H1 (cell line): ENCODE data around the gene TRIM47. TPM values are rescaled to one million over a fixed set of nuclear protein-coding genes. Genes with fewer than 3 reads are reported as not detected.
"Not testable (repeated sequence)": the region's sequence is repeated elsewhere in the genome, so short reads cannot be mapped to it uniquely, and the experiment has no call there.

ENCODE experiments used
- CTCF ChIA-PET: fragments of 300-600 bp; sonication (Branson Sonifier 250); formaldehyde crosslinking; loops from one replicate; lab custom pipeline; 2021; ENCODE audit not compliant: partially characterized antibody; lab: Charles Lee
- POLR2A ChIA-PET: fragments of 300-600 bp; sonication (Branson Sonifier 250); formaldehyde crosslinking; loops from one replicate; lab custom pipeline; 2021; ENCODE audit warnings: inconsistent platforms; ENCODE audit not compliant: partially characterized antibody; lab: Charles Lee
- DNase-seq, 2 experiments: peaks; one replicate each; pipeline versions ENCODE4 v3.0.0 to v3.0.0-alpha.2; 2010 to 2022; ENCODE audit warnings: low spot score in 2 of 2, low read depth in 1 of 2, mixed read lengths in 1 of 2
- FAIRE-seq: peaks from 2 replicates; lab custom pipeline; 2011; peaks lifted over from hg19 to GRCh38; lab: Jason Lieb, UNC
- H2AFZ ChIP-seq: 2 replicates; pipeline ENCODE4 v1.8.1; 2012; ENCODE audit warnings: low read length, inconsistent platforms
- H2AK5ac ChIP-seq: 2 replicates; pipeline ENCODE4 v1.6.1; 2013; ENCODE audit warnings: low read depth, low read length
- H2BK120ac ChIP-seq: replicated peaks from 2 replicates; pipeline ENCODE3; 2013; ENCODE audit warnings: low read depth, low read length, inconsistent platforms
- H2BK12ac ChIP-seq: 2 replicates; pipeline ENCODE4 v1.6.1; 2013; ENCODE audit warnings: low read depth, low read length
- H2BK15ac ChIP-seq: 2 replicates; pipeline ENCODE4 v1.6.1; 2013; ENCODE audit warnings: low read length
- H2BK20ac ChIP-seq: 2 replicates; pipeline ENCODE4 v1.6.1; 2013; ENCODE audit warnings: low read length
- H2BK5ac ChIP-seq: 2 replicates; pipeline ENCODE4 v1.6.1; 2013; ENCODE audit warnings: low read depth, low read length
- H3K14ac ChIP-seq: 2 replicates; pipeline ENCODE4 v1.6.1; 2013; ENCODE audit warnings: inconsistent platforms; ENCODE audit not compliant: insufficient read length
- H3K18ac ChIP-seq: 2 replicates; pipeline ENCODE4 v1.6.1; 2013; ENCODE audit warnings: low read length; ENCODE audit errors: extremely low read depth
- H3K23ac ChIP-seq: 2 replicates; pipeline ENCODE4 v1.6.1; 2013; ENCODE audit warnings: inconsistent platforms; ENCODE audit not compliant: insufficient read length
- H3K23me2 ChIP-seq: 2 replicates; pipeline ENCODE4 v1.6.1; 2013; ENCODE audit warnings: low read depth, low read length
- H3K27ac ChIP-seq: 2 replicates; pipeline ENCODE4 v1.6.1; 2011; ENCODE audit warnings: low read depth, low read length, inconsistent platforms
- H3K27me3 ChIP-seq, 4 experiments: replicated peaks in 1 of 4; 1 replicate in 1 of 4; 2 replicates in 3 of 4; pipeline versions ENCODE4 v1.6.1 to v1.8.1; 2011 to 2013; ENCODE audit warnings: low read length in 3 of 4, mild to moderate bottlenecking in 3 of 4, inconsistent platforms in 2 of 4, mixed read lengths in 2 of 4, moderate library complexity in 1 of 4; ENCODE audit not compliant: control insufficient read depth in 3 of 4, insufficient read depth in 3 of 4; ENCODE audit errors: extremely low read depth in 1 of 4
- H3K36me3 ChIP-seq, 4 experiments: 2 replicates each; pipeline versions ENCODE4 v1.6.1 to v1.8.1; 2011 to 2013; ENCODE audit warnings: mild to moderate bottlenecking in 4 of 4, low read length in 3 of 4, moderate library complexity in 2 of 4, control low read depth in 1 of 4, inconsistent platforms in 1 of 4; ENCODE audit not compliant: insufficient read depth in 4 of 4, control insufficient read depth in 2 of 4
- H3K4ac ChIP-seq: replicated peaks from 2 replicates; pipeline ENCODE3; 2013; ENCODE audit warnings: low read length, low read depth, mixed read lengths, inconsistent platforms; ENCODE audit not compliant: insufficient read length
- H3K4me1 ChIP-seq, 4 experiments: replicated peaks in 1 of 4; 1 replicate in 1 of 4; 2 replicates in 3 of 4; pipeline versions ENCODE4 v1.6.1 to v1.8.1; 2011 to 2013; ENCODE audit warnings: low read length in 3 of 4, inconsistent platforms in 2 of 4, mixed read lengths in 1 of 4; ENCODE audit not compliant: insufficient read depth in 4 of 4, control insufficient read depth in 3 of 4
- H3K4me2 ChIP-seq, 2 experiments: 2 replicates each; pipeline versions ENCODE4 v1.6.1 to v1.8.1; 2011 to 2013; ENCODE audit warnings: low read depth in 2 of 2, low read length in 2 of 2, control low read depth in 1 of 2, inconsistent platforms in 1 of 2, mild to moderate bottlenecking in 1 of 2; ENCODE audit not compliant: insufficient read depth in 1 of 2
- H3K4me3 ChIP-seq, 4 experiments: fragments of 200-600, 300-600 bp in 1 of 4; sonication (generic), shearing (Covaris generic), sonication (Bioruptor Twin) in 1 of 4; 2 replicates each; pipeline versions ENCODE4 v1.5.1 to v1.8.1; 2011 to 2016; ENCODE audit warnings: low read length in 4 of 4, low read depth in 3 of 4, control low read depth in 2 of 4, inconsistent platforms in 2 of 4, mild to moderate bottlenecking in 2 of 4, mixed read lengths in 1 of 4, moderate library complexity in 1 of 4; ENCODE audit not compliant: insufficient read depth in 2 of 4; ENCODE audit errors: extremely low read depth in 1 of 4
- H3K56ac ChIP-seq: replicated peaks from 2 replicates; pipeline ENCODE3; 2013; ENCODE audit warnings: low read depth, mild to moderate bottlenecking, mixed read lengths, low read length, inconsistent platforms; ENCODE audit not compliant: insufficient read length
- H3K79me1 ChIP-seq: 2 replicates; pipeline ENCODE4 v1.6.1; 2013; ENCODE audit warnings: low read depth, low read length, control low read depth
- H3K79me2 ChIP-seq, 2 experiments: 2 replicates each; pipeline versions ENCODE4 v1.6.1 to v1.8.1; 2012 to 2013; ENCODE audit warnings: low read length in 2 of 2, mild to moderate bottlenecking in 2 of 2, inconsistent platforms in 1 of 2; ENCODE audit not compliant: insufficient read depth in 2 of 2, control insufficient read depth in 1 of 2
- H3K9ac ChIP-seq, 4 experiments: replicated peaks in 1 of 4; 1 replicate in 1 of 4; 2 replicates in 3 of 4; pipeline versions ENCODE4 v1.6.1 to v1.8.1; 2011 to 2013; ENCODE audit warnings: low read depth in 3 of 4, low read length in 3 of 4, control low read depth in 2 of 4, mild to moderate bottlenecking in 2 of 4, moderate library complexity in 2 of 4, inconsistent platforms in 1 of 4; ENCODE audit errors: extremely low read depth in 1 of 4
- H3K9me3 ChIP-seq, 2 experiments: 2 replicates each; pipeline versions ENCODE4 v1.6.1 to v1.8.1; 2012 to 2013; ENCODE audit warnings: mild to moderate bottlenecking in 2 of 2, moderate library complexity in 2 of 2, control low read depth in 1 of 2, inconsistent platforms in 1 of 2, low read depth in 1 of 2, low read length in 1 of 2, mixed read lengths in 1 of 2; ENCODE audit not compliant: insufficient read depth in 2 of 2
- H4K20me1 ChIP-seq, 2 experiments: replicated peaks in 1 of 2; 2 replicates each; pipeline versions ENCODE3 to v1.8.1; 2011 to 2013; ENCODE audit warnings: inconsistent platforms in 2 of 2, low read length in 2 of 2, mild to moderate bottlenecking in 1 of 2; ENCODE audit not compliant: insufficient read depth in 2 of 2, control insufficient read depth in 1 of 2
- H4K5ac ChIP-seq: 2 replicates; pipeline ENCODE4 v1.6.1; 2013; ENCODE audit warnings: low read length, low read depth, mixed read lengths, inconsistent platforms; ENCODE audit not compliant: insufficient read length
- H4K8ac ChIP-seq: 2 replicates; pipeline ENCODE4 v1.8.0; 2013; ENCODE audit warnings: mild to moderate bottlenecking, moderate library complexity, low read length, inconsistent platforms; ENCODE audit not compliant: insufficient read depth; ENCODE audit errors: extremely low read depth
- H4K91ac ChIP-seq: replicated peaks from 2 replicates; pipeline ENCODE3; 2013; ENCODE audit warnings: low read length, mixed read lengths, inconsistent platforms; ENCODE audit not compliant: insufficient read length
- WGBS, 2 experiments: shearing (Covaris generic) in 1 of 2; methylation state at CpG; one replicate each; pipeline versions ENCODE4 v1.1.6 to v1.1.7; 2013 to 2015; ENCODE audit warnings: low lambda C conversion rate in 2 of 2, mixed read lengths in 2 of 2, inconsistent platforms in 1 of 2, low coverage in 1 of 2, missing lambda C conversion rate in 1 of 2; ENCODE audit not compliant: insufficient replicate concordance in 2 of 2, insufficient coverage in 1 of 2, insufficient read length in 1 of 2; ENCODE audit errors: extremely low coverage in 1 of 2, missing lambda C conversion rate in 1 of 2; 5-methylcytosine and 5-hydroxymethylcytosine counted together
- polyA plus RNA-seq, 7 experiments: library from polyadenylated mRNA; depleted of rRNA in 3 of 7; stranded (reverse) in 5 of 7; unstranded in 2 of 7; fragments of >200 nt in 5 of 7; fragments of 200-250 nt in 2 of 7; gene quantifications; 1 replicate in 5 of 7; 2 replicates in 1 of 7; 4 replicates in 1 of 7; pipeline versions ENCODE4 v1.2.1 to v1.2.3, GENCODE V29; 2011 to 2013; ENCODE audit warnings: missing spikeins in 2 of 7, mixed read lengths in 2 of 7
- total RNA-seq: library from RNA; stranded (reverse); fragmentation: NEBNext Ultra II Directional; extraction: Animal tissue kit (Norgen Biotek cat#: 25700); gene quantifications from 2 replicates; pipeline ENCODE4 v1.2.1, GENCODE V29; 2021

TRIM47 gene
- total and polyA plus RNA-seq, 2 of the 8 experiments (the other 6 are each of a cell fraction or from before 2014, with no cell fraction given): 6.3 to 6.4 TPM

DNA sequence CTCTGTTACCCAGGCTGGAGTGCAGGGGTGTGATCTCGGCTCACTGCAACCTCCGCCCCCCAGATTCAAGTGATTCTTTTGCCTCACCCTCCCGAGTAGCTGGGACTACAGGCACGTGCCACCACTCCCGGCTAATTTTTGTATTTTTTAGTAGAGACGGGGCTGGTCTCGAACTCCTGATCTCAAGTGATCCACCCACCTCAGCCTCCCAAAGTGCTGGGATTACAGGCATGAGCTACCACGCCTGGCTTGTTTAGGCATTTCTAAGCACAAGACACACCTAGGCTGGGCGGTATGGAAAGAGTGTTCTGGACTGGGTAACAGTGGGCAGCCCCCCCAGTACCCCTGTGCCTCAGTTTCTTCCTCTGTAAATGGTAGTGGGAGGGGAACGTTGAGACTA lies 8.2 kb downstream of the TRIM47 start:
- H3K18ac ChIP-seq, FAIRE-seq, H3K23ac ChIP-seq, H3K9me3 ChIP-seq, H2AK5ac ChIP-seq, H4K8ac ChIP-seq, H2BK120ac ChIP-seq, H4K91ac ChIP-seq, H2BK15ac ChIP-seq, H2BK5ac ChIP-seq, H3K36me3 ChIP-seq, H3K4me3 ChIP-seq, H3K79me2 ChIP-seq, H4K5ac ChIP-seq, H2BK20ac ChIP-seq, H3K27ac ChIP-seq, H3K9ac ChIP-seq, H3K23me2 ChIP-seq, H3K4ac ChIP-seq, H3K14ac ChIP-seq, H3K56ac ChIP-seq, H4K20me1 ChIP-seq, H3K27me3 ChIP-seq, H3K4me1 ChIP-seq, H2AFZ ChIP-seq, DNase-seq, H3K79me1 ChIP-seq, H2BK12ac ChIP-seq, H3K4me2 ChIP-seq: not testable (repeated sequence)
- WGBS, 2 experiments: 89% methylated on average over 10 of the region's 10 CpGs; no CpG with 5 or more reads in 1 of the 2 experiments
- ChIA-PET POLR2A (interaction anchor here (1.1 to 2.1 kb wide), 5 partner anchors 9 to 84 kb away, joined by 3 to 16 read pairs (median 3); partner anchors contain the start of gene TRIM65), CTCF (interaction anchor here (0.6 to 11.3 kb wide), 7 partner anchors 9 to 320 kb away, joined by 3 to 157 read pairs (median 3); no protein-coding TSS in a partner anchor)
